Measurements from ENCODE around the gene AKAP6.
"Not testable (repeated sequence)": the region's sequence is repeated elsewhere in the genome, so short reads cannot be mapped to it uniquely, and the experiment has no call there.

Gene AKAP6

DNA sequence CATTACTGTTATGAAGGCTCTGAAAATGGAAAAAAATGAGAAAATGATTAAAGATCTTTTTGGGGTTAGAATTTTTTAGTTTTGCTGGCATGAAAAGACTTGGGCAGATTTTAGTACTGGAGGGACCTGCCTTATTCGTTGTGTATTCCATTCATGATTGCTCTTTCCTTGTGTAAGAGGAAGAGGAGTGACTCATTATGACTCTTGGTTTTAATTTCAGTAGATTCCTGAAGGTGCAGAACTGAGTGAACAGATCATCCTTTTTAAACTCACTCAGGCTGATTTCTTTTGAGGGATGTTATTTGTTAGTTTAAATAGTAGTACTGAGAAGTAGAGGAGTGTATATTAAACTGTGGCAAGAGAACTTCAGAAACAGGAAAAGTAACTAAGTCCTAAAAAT lies 41.6 kb downstream of the AKAP6 start:
- Histone ChIP-seq H3K36me3 (ENCODE audit: control insufficient read depth, insufficient read depth, low read length) (no peaks in the 10 kb centered on the region), H3K27me3 (ENCODE audit: control insufficient read depth, insufficient read depth, low read length) (no peaks in the 10 kb centered on the region), H3K9me3 (ENCODE audit: control insufficient read depth, insufficient read depth, low read length) (no peaks in the 10 kb centered on the region), H3K4me3 (ENCODE audit: low read length) (no peak overlapping the region), H3K27ac (ENCODE audit: low read length) (no peak overlapping the region), H3K4me1 (ENCODE audit: control insufficient read depth, insufficient read depth, low read length) (peaks cover 5% of the 10 kb centered on the region; the same call in 1 of the 2 replicates)
- WGBS (ENCODE audit: insufficient coverage, insufficient read length): no CpG with 5 or more reads among the region's 1 CpG
- DNase-seq (ENCODE audit: low read depth, low spot score): no peak

DNA sequence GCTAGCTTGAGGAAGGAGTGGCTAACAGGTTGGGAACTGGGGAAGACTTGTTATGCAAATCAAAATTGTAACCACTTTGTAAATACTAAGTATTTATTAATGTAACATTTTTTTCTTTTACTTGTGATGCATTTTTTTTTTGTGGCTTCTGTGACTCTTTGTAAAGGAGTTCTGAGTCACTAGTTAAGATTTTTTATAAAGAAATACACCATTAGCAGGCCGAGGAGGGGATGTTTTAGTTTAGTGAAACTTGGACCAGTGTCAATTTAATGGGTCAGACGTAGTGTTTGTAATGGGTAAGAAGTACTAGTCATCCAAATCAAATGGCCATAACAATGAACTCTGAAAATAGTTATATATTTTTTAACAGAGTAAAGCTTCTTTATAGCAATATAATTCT lies 43.1 kb downstream of the AKAP6 start:
- H3K27ac ChIP-seq (ENCODE audit: low read length): no peak overlapping the region
- WGBS (ENCODE audit: insufficient coverage, insufficient read length): no CpG with 5 or more reads among the region's 2 CpGs
- DNase-seq (ENCODE audit: low read depth, low spot score): no peak
- no peaks in the 10 kb centered on the region for H3K4me1 ChIP-seq (ENCODE audit: control insufficient read depth, insufficient read depth, low read length)
- H3K27me3 ChIP-seq (ENCODE audit: control insufficient read depth, insufficient read depth, low read length): no peaks in the 10 kb centered on the region
- no peaks in the 10 kb centered on the region for H3K36me3 ChIP-seq (ENCODE audit: control insufficient read depth, insufficient read depth, low read length)
- no peaks in the 10 kb centered on the region for H3K9me3 ChIP-seq (ENCODE audit: control insufficient read depth, insufficient read depth, low read length)
- H3K4me3 ChIP-seq (ENCODE audit: low read length): no peak overlapping the region

DNA sequence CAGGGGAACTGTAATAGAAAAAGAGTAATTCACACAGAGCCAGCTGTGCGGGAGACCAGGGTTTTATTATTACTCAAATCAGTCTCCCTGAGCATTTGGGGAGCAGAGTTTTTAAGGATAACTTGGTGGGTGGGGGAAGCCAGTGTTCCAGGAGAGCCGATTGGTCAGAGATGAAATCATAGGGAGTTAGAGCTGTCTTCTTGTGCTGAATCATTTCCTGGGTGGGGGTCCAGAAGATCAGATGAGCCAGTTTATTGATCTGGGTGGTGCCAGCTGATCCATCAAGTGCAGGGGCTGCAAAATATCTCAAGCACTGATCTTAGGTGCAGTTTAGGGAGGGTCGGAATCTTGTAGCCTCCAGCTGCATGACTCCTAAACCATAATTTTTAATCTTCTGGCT lies 44.1 kb downstream of the AKAP6 start:
- not testable (repeated sequence) for H3K4me3 ChIP-seq (ENCODE audit: low read length)

DNA sequence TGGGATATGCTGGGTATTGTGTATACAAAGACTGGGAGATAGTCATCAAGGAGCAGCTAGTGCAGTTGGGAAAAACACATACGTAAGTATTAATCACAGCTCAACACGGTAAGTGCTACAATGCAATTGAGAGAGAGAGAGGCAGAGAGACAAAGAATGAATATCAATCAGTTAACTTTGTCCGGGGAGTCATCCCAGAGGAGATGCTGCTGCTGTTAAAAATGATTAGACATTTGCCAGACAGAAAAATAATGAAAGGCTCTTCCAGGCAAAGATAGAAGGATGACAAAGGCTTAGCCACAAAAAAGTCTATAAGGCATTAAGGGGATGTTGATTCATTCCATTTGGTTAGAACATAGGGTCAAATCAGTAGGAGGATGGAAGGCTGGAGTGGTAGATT lies 45.1 kb downstream of the AKAP6 start:
- no CpG with 5 or more reads among the region's 3 CpGs for WGBS (ENCODE audit: insufficient coverage, insufficient read length)
- no peaks in the 10 kb centered on the region for H3K4me1 ChIP-seq (ENCODE audit: control insufficient read depth, insufficient read depth, low read length)
- DNase-seq (ENCODE audit: low read depth, low spot score): no peak

More for the DNA sequence above, 44.1 kb downstream of the AKAP6 start:
- DNase-seq (ENCODE audit: low read depth, low spot score); H3K27me3 ChIP-seq (ENCODE audit: control insufficient read depth, insufficient read depth, low read length); H3K27ac ChIP-seq (ENCODE audit: low read length); H3K9me3 ChIP-seq (ENCODE audit: control insufficient read depth, insufficient read depth, low read length); H3K4me1 ChIP-seq (ENCODE audit: control insufficient read depth, insufficient read depth, low read length); H3K36me3 ChIP-seq (ENCODE audit: control insufficient read depth, insufficient read depth, low read length): not testable (repeated sequence)
- WGBS (ENCODE audit: insufficient coverage, insufficient read length): no CpG with 5 or more reads among the region's 3 CpGs

DNA sequence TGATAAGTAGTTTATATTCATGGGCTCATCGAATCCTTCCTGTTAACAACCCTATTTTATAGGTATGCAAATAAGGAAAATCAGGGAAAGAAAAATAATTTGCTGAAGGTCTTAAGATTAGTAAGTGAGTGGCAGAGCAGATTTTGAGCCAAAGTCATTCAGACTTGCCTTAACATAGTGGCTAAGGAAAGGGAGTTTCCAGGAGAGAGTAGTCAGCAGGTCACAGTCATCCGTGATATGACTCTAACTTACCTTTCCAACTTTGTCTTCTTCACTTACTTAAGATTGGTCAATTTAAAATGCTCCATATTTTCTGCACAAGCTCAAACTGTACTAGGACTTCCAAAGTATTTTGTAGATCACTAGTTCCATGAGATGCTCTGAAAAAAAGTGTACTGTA lies 46.6 kb downstream of the AKAP6 start:
- no peaks in the 10 kb centered on the region for H3K36me3 ChIP-seq (ENCODE audit: control insufficient read depth, insufficient read depth, low read length)
- WGBS (ENCODE audit: insufficient coverage, insufficient read length): no CpG with 5 or more reads among the region's 2 CpGs
- no peak for DNase-seq (ENCODE audit: low read depth, low spot score)
- H3K4me3 ChIP-seq (ENCODE audit: low read length): no peak overlapping the region
- no peaks in the 10 kb centered on the region for H3K9me3 ChIP-seq (ENCODE audit: control insufficient read depth, insufficient read depth, low read length)
- H3K27ac ChIP-seq (ENCODE audit: low read length): no peak overlapping the region
- H3K27me3 ChIP-seq (ENCODE audit: control insufficient read depth, insufficient read depth, low read length): no peaks in the 10 kb centered on the region
- no peaks in the 10 kb centered on the region for H3K4me1 ChIP-seq (ENCODE audit: control insufficient read depth, insufficient read depth, low read length)

More for the DNA sequence above, 45.1 kb downstream of the AKAP6 start:
- Histone ChIP-seq H3K27me3 (ENCODE audit: control insufficient read depth, insufficient read depth, low read length) (no peaks in the 10 kb centered on the region), H3K4me3 (ENCODE audit: low read length) (no peak overlapping the region), H3K9me3 (ENCODE audit: control insufficient read depth, insufficient read depth, low read length) (no peaks in the 10 kb centered on the region), H3K27ac (ENCODE audit: low read length) (no peak overlapping the region), H3K36me3 (ENCODE audit: control insufficient read depth, insufficient read depth, low read length) (no peaks in the 10 kb centered on the region)

DNA sequence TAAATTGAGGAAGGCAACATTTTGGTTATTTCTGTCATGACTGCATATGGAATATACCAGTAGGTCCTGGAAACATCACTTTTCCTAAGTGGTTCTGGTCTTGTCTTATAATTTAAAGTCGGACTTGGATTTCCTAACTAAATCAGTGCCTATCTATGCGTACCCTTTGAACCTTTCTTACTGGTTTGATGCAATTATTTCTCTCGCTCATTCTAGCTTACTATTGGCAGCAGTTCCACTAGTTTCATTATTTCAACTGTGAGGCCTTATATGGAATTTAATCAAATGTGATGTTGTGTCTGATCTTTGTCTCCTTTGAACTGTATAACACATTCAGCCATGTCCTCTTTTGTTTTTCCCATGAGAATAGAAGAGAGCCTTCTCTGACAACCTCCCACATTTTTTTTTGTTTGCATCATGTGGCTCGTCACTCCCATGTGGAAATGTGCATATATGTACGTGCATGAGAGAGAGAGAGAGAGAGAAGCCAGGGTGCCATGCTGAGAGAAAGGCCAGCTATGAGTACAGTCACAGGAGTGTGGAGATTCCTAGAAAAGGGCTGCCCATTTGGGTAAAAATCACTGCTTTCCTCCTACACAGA lies 48.0 kb downstream of the AKAP6 start:
- no peaks in the 10 kb centered on the region for H3K9me3 ChIP-seq (ENCODE audit: control insufficient read depth, insufficient read depth, low read length)
- no peak overlapping the region for H3K27ac ChIP-seq (ENCODE audit: low read length)
- no peak overlapping the region for H3K4me3 ChIP-seq (ENCODE audit: low read length)
- DNase-seq (ENCODE audit: low read depth, low spot score): no peak
- whole genome bisulfite sequencing (ENCODE audit: insufficient coverage, insufficient read length): no CpG with 5 or more reads among the region's 5 CpGs
- H3K36me3 ChIP-seq (ENCODE audit: control insufficient read depth, insufficient read depth, low read length): no peaks in the 10 kb centered on the region
- H3K27me3 ChIP-seq (ENCODE audit: control insufficient read depth, insufficient read depth, low read length): no peaks in the 10 kb centered on the region
- H3K4me1 ChIP-seq (ENCODE audit: control insufficient read depth, insufficient read depth, low read length): no peaks in the 10 kb centered on the region

DNA sequence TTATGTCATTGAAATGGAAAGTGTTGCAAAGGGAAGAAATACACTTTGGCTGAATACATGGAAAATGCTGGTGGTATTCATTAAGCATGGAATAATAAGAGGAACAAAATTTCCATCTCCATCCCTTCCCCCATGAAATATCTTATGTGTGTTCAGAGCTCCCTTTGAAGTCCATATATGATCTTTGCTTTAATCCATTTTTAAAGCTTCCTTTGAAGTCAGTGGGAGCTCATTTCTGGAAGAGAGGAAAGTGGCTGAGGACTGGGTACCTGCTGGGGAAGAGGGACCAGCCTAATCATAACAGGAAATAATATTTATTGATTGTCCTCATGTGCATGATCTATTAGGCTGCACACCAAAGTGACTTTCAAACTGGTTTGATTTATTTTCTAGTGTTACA lies 49.2 kb downstream of the AKAP6 start:
- no peak for DNase-seq (ENCODE audit: low read depth, low spot score)
- Histone ChIP-seq H3K4me1 (ENCODE audit: control insufficient read depth, insufficient read depth, low read length) (no peaks in the 10 kb centered on the region), H3K27me3 (ENCODE audit: control insufficient read depth, insufficient read depth, low read length) (no peaks in the 10 kb centered on the region), H3K4me3 (ENCODE audit: low read length) (no peak overlapping the region), H3K9me3 (ENCODE audit: control insufficient read depth, insufficient read depth, low read length) (no peaks in the 10 kb centered on the region), H3K36me3 (ENCODE audit: control insufficient read depth, insufficient read depth, low read length) (no peaks in the 10 kb centered on the region), H3K27ac (ENCODE audit: low read length) (no peak overlapping the region)

DNA sequence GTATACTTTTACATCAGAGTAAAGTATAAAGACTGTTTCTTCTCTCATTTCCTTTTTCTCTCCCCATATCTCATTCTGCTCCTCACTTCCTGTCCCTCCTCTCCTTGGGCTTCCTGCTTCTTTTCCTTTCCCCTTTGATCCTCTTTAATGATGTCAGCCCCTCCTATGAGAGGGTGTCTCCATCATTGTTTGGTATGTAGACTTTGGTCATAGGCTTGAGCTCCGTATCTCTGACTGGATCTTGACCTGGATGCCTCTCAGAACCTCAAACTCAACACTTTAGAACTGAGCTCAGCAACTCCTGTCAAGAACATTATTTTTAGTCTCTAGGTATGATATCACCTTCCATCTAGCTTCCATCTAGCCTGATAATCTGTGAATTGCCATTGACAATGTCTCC lies 50.3 kb downstream of the AKAP6 start:
- WGBS (ENCODE audit: insufficient coverage, insufficient read length): no CpG with 5 or more reads among the region's 1 CpG
- Histone ChIP-seq H3K4me3 (ENCODE audit: low read length) (no peak overlapping the region), H3K4me1 (ENCODE audit: control insufficient read depth, insufficient read depth, low read length) (no peaks in the 10 kb centered on the region), H3K9me3 (ENCODE audit: control insufficient read depth, insufficient read depth, low read length) (no peaks in the 10 kb centered on the region), H3K27ac (ENCODE audit: low read length) (no peak overlapping the region), H3K36me3 (ENCODE audit: control insufficient read depth, insufficient read depth, low read length) (no peaks in the 10 kb centered on the region), H3K27me3 (ENCODE audit: control insufficient read depth, insufficient read depth, low read length) (no peaks in the 10 kb centered on the region)
- no peak for DNase-seq (ENCODE audit: low read depth, low spot score)

DNA sequence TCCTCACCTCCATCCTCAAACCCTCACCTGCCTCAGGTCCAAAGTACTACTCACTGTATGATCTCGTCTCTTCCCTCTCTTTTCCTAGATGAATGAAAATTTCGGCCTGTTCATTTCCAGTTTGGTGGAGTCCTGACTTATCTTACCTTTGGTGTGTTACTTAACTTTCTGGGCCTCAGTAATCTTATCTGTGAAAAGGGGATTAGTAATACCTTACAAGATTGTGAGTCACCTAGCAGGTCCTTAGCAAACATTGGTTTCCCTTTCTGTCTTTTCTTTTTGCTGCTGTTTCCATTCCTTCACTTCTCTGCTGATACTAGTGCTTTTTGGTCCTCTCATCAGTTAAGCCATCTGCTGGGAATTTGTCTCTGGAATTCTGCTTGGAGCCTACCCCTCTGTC lies 52.8 kb downstream of the AKAP6 start:
- Histone ChIP-seq H3K9me3 (ENCODE audit: control insufficient read depth, insufficient read depth, low read length) (no peaks in the 10 kb centered on the region), H3K27ac (ENCODE audit: low read length) (no peak overlapping the region), H3K4me1 (ENCODE audit: control insufficient read depth, insufficient read depth, low read length) (no peaks in the 10 kb centered on the region), H3K4me3 (ENCODE audit: low read length) (no peak overlapping the region), H3K36me3 (ENCODE audit: control insufficient read depth, insufficient read depth, low read length) (no peaks in the 10 kb centered on the region), H3K27me3 (ENCODE audit: control insufficient read depth, insufficient read depth, low read length) (no peaks in the 10 kb centered on the region)
- DNase-seq (ENCODE audit: low read depth, low spot score): no peak
- no CpG with 5 or more reads among the region's 2 CpGs for WGBS (ENCODE audit: insufficient coverage, insufficient read length)

DNA sequence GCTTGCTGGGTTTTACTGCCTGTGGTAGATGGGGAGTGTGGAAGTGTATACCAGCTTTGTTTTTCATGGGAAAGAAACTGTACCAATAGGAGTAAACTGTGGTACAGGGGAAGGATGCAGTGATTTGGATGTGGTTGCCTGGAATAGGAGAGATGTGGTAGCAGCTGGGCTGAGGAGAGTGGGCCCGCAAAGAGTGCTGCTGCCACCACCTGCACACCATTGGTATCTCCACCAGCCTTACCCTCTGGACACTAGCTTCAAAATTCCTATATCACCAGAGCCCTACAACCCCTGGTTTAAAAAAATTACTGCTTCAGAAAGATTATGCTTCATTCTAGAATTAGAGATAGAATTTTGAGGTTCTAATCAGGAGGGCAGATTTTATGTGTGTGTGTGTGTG lies 53.6 kb downstream of the AKAP6 start:
- no peaks in the 10 kb centered on the region for H3K9me3 ChIP-seq (ENCODE audit: control insufficient read depth, insufficient read depth, low read length)
- WGBS (ENCODE audit: insufficient coverage, insufficient read length): no CpG with 5 or more reads among the region's 1 CpG
- no peaks in the 10 kb centered on the region for H3K27me3 ChIP-seq (ENCODE audit: control insufficient read depth, insufficient read depth, low read length)
- H3K4me1 ChIP-seq (ENCODE audit: control insufficient read depth, insufficient read depth, low read length): no peaks in the 10 kb centered on the region
- no peak overlapping the region for H3K4me3 ChIP-seq (ENCODE audit: low read length)
- DNase-seq (ENCODE audit: low read depth, low spot score): peak; percentile 13
- H3K36me3 ChIP-seq (ENCODE audit: control insufficient read depth, insufficient read depth, low read length): no peaks in the 10 kb centered on the region
- no peak overlapping the region for H3K27ac ChIP-seq (ENCODE audit: low read length)

DNA sequence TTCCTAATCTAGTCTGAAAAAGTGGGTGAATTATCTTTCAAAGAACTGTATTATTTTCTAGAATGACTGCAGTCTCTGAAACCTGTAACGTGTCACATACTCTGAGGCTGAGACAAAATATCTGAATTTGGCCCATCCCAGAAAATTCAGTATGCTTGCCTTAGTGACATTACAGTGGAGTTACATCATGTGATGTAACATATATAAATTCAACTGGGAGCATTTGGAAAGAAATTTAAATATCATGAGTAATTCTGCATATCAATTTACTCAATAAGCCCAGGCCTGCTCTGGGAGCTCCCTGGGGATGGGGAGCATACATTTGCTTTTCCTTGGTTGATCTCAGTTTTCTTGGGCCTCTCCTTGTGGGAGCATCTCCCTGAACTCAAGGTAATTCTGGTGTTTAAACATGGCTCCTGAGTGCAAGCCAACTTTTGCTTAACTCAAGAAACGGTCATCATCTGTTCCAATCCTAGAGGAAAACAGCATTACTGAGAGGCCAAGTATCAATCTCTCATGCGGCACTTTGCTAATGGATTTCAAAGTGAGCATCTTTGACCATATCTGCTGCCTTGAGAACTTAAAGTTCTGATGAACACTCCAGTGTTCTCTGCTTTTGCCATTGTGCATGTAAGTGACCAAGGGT lies 54.4 kb downstream of the AKAP6 start:
- no peaks in the 10 kb centered on the region for H3K27me3 ChIP-seq (ENCODE audit: control insufficient read depth, insufficient read depth, low read length)
- DNase-seq (ENCODE audit: low read depth, low spot score): no peak
- no peaks in the 10 kb centered on the region for H3K9me3 ChIP-seq (ENCODE audit: control insufficient read depth, insufficient read depth, low read length)
- whole genome bisulfite sequencing (ENCODE audit: insufficient coverage, insufficient read length): no CpG with 5 or more reads among the region's 3 CpGs
- H3K36me3 ChIP-seq (ENCODE audit: control insufficient read depth, insufficient read depth, low read length): no peaks in the 10 kb centered on the region
- no peak overlapping the region for H3K27ac ChIP-seq (ENCODE audit: low read length)
- H3K4me3 ChIP-seq (ENCODE audit: low read length): no peak overlapping the region
- no peaks in the 10 kb centered on the region for H3K4me1 ChIP-seq (ENCODE audit: control insufficient read depth, insufficient read depth, low read length)
